Skeletal muscle tissue (tissue), 5 donors: ENCODE data around the gene PLXNA3. TPM values are rescaled to one million over a fixed set of nuclear protein-coding genes. Genes with fewer than 3 reads are reported as not detected.

Source experiments
- H3K27ac ChIP-seq: one replicate; pipeline ENCODE4 v1.7.0; 2013; ENCODE audit warnings: mild to moderate bottlenecking, low read depth, low read length, inconsistent platforms
- H3K27me3 ChIP-seq, 3 donors: one replicate each; pipeline ENCODE4 v1.7.0; 2013; ENCODE audit warnings: low read length in 3 of 3; ENCODE audit not compliant: control insufficient read depth in 3 of 3, insufficient read depth in 3 of 3
- H3K36me3 ChIP-seq, 3 donors: one replicate each; pipeline ENCODE4 v1.7.0; 2013; ENCODE audit warnings: low read length in 3 of 3; ENCODE audit not compliant: control insufficient read depth in 3 of 3, insufficient read depth in 3 of 3
- H3K4me1 ChIP-seq, 3 donors: one replicate each; pipeline ENCODE4 v1.7.0; 2013; ENCODE audit warnings: low read length in 3 of 3, mild to moderate bottlenecking in 3 of 3; ENCODE audit not compliant: control insufficient read depth in 3 of 3, insufficient read depth in 3 of 3
- H3K4me3 ChIP-seq, 3 donors: one replicate each; pipeline ENCODE4 v1.7.0; 2013; ENCODE audit warnings: low read length in 3 of 3
- H3K9ac ChIP-seq, 3 donors: one replicate each; pipeline ENCODE4 v1.7.0; 2013; ENCODE audit warnings: low read length in 3 of 3, mild to moderate bottlenecking in 3 of 3, moderate library complexity in 2 of 3, low read depth in 1 of 3
- H3K9me3 ChIP-seq, 3 donors: one replicate each; pipeline ENCODE4 v1.7.0; 2013; ENCODE audit warnings: low read length in 3 of 3; ENCODE audit not compliant: control insufficient read depth in 3 of 3
- small RNA-seq: library from RNA; depleted of rRNA; stranded (forward); fragments of <200 nt; gene quantifications from one replicate; pipeline ENCODE3, GENCODE V24; 2014
- total RNA-seq: library from RNA; depleted of rRNA; stranded (reverse); fragments of >200 nt; gene quantifications from one replicate; pipeline ENCODE4 v1.2.3, GENCODE V29; 2014
- donor health status: Osteomylitis.

PLXNA3 gene
- total RNA-seq, 1 donor from 2014 or later: 9.9 TPM

DNA sequence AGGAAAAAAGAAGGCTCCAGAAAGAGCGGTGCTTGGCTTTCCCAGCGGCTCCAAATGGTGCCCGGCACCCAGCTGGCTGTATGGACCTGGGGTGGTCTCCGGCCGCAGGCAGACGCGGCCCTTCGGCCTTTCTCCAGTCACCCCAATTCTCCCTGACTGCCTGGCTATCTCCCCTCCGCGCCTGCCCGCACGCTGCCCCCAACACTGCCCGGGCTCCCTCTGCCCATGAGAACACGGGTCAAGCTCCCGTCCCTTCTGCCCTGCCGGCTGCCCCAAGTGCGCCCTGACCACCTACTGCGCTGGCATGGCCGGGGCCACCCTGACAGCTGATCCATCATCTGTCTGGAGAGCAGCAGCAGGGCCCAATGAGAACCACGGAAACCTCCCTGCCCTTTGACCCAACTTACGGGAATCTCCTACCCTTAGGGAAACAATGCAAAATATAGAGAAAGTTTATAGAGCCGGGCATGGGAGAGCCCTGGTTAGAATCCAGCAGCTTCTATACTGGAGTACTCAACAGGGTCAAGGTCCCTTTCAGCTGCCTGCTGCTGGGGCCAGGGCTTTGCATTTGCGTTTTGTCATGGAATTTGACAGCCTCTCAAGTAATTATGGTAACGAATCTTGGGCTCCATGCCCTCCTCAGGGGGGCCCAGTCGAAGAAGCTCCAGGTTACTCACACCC, 59.2 kb downstream of the PLXNA3 start:
- Histone ChIP-seq H3K9ac (peak overlapping the region in 2 of 3 donors; percentile 55 to 85), H3K9me3 (no peaks in the 10 kb centered on the region), H3K4me3 (peak overlapping the region; percentile 76 to 80 (median 79)), H3K27me3 (no peaks in the 10 kb centered on the region), H3K27ac (peak overlapping the region; percentile 80), H3K4me1 (peaks cover 11 to 16% (median 13%) of the 10 kb centered on the region in 3 donors), H3K36me3 (no peaks in the 10 kb centered on the region)

DNA sequence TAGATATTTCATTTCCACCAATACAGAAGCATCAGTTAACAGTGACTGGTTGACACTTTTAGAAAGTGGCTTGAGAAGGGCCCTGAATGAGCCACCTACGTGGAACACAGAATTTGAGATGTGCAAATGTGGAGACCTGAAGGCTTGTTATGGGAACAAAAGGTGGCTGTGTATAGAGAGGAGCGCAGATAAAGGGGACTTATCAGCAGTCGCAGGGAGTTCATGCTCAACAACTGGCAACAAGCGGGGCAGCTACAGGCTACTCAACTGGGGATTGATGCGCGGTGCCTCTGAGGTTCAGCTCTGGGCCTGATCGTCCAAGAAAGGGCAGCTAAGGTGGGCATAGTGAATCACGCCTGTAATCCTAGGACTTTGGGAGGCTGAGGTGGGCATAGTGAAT, 61.3 kb downstream of the PLXNA3 start:
- peaks cover 11 to 16% (median 13%) of the 10 kb centered on the region in 3 donors for H3K4me1 ChIP-seq
- no peak overlapping the region for H3K27ac ChIP-seq
- no peaks in the 10 kb centered on the region for H3K9me3 ChIP-seq
- no peaks in the 10 kb centered on the region for H3K36me3 ChIP-seq
- no peak overlapping the region for H3K9ac ChIP-seq
- H3K4me3 ChIP-seq: no peak overlapping the region
- H3K27me3 ChIP-seq: no peaks in the 10 kb centered on the region

DNA sequence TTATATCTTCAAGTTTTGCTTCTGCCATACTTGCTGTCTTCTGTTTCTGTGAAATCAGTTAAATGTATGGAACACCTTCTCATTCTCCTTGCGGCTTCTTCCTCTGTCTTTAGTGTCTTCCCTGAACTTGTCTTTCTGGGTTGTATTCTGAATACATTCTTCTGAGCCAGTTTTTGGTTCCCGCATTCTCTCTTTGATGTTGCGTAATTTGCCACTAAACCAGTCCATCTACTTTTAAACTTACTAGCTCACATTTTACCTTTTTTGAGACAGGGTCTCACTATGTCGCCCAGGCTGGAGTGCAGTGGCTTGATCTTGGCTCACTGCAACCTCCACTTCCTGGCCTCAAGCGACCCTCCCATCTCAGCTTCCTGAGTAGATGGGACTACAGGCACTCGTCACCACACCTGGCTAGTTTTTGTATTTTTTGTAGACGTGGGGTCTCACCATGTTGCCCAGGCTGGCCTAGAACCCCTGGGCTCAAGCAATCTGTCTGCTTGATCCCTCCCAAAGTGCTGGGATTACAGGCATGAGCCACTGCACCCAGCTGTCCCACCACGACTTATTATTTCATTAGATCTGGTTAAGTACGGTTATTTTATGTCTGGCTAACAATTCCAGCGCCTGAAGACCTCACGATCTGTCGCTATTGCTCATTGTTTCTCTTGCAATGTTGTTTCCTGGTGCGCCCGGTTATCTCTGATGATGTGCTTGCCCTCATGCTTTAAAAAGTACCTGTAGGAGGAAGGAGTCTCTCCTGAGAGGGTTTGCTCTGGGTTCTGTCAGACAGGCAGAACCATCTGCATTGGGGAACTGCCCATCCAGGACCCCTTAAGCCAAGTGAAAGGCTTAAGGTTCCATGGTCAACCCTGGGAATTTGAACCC, 67.8 kb downstream of the PLXNA3 start:
- no peak overlapping the region for H3K4me3 ChIP-seq
- no peaks in the 10 kb centered on the region for H3K36me3 ChIP-seq
- H3K9me3 ChIP-seq: no peaks in the 10 kb centered on the region
- no peak overlapping the region for H3K27ac ChIP-seq
- no peak overlapping the region for H3K9ac ChIP-seq
- H3K27me3 ChIP-seq: no peaks in the 10 kb centered on the region
- peaks cover 8 to 9% (median 8%) of the 10 kb centered on the region in 3 donors for H3K4me1 ChIP-seq

DNA sequence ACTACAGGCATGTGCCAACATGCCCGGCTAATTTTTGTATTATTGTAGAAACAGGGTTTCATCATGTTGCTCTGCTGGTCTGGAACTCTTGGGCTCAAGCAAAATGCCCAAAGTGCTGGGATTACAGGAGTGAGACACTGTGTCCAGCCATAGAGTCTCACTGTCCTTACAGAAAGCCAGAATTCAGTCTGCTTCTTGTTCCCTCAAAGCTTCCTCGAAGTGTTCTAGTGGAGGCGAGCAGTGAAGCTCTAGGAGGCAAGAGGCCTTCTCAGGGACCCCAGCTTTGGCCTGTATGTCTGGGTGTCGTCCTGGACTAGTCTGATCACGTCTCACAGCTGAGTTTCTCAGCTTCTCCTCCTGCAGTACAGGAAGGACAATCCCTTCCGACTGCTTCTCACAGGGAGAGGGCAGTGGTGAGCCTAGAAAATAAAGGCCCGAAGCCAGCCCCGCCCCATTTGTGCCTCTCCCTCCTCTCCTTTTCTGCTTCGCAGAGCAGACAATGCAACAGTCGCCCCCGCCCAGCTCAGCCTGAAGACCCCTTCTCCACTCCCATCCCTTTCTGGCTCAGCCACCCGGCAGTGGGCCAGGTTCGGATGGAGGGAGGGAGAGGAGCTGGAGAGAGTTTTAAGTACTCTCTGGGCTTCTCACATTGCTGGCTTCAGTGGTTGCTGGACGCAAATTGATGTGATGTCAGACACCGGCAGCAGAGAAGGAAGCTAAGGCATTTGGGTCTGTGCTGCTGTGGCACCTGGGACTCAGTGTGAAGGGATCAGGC, 69.0 kb downstream of the PLXNA3 start:
- Histone ChIP-seq H3K27me3 (no peaks in the 10 kb centered on the region), H3K4me3 (peak overlapping the region; percentile 62 to 65 (median 64))

More for the DNA sequence above, 69.0 kb downstream of the PLXNA3 start:
- Histone ChIP-seq H3K4me1 (peaks cover 8 to 9% (median 8%) of the 10 kb centered on the region in 3 donors), H3K27ac (peak overlapping the region; percentile 76), H3K9me3 (no peaks in the 10 kb centered on the region), H3K36me3 (no peaks in the 10 kb centered on the region), H3K9ac (peak overlapping the region; percentile 68 to 79 (median 77))

Small RNA genes within 50 kb of the gene (small RNA-seq; reads per million reads assigned to genes)
- not detected for gene MIR6858
- not detected for gene RN7SL697P

Other genes with a start within 250 kb of the PLXNA3 start
- not detected for gene OPN1MW2, start 238.5 kb upstream of the PLXNA3 start, total RNA-seq
- not detected for gene OPN1MW3, start 200.7 kb upstream of the PLXNA3 start, total RNA-seq
- gene TEX28, start 163.2 kb upstream of the PLXNA3 start, total RNA-seq: not detected
- gene TKTL1, start 162.5 kb upstream of the PLXNA3 start, total RNA-seq: 0.52 TPM
- 331 TPM for gene FLNA, start 83.6 kb upstream of the PLXNA3 start, total RNA-seq
- 10.4 TPM for gene EMD, start 79.0 kb upstream of the PLXNA3 start, total RNA-seq
- gene RPL10, start 59.9 kb upstream of the PLXNA3 start, total RNA-seq: 4,963 TPM
- gene DNASE1L1, start 49.0 kb upstream of the PLXNA3 start, total RNA-seq: 47.0 TPM
- 7.3 TPM for gene TAFAZZIN, start 46.7 kb upstream of the PLXNA3 start, total RNA-seq
- 24.5 TPM for gene ATP6AP1, start 29.6 kb upstream of the PLXNA3 start, total RNA-seq
- 35.5 TPM for gene GDI1, start 21.1 kb upstream of the PLXNA3 start, total RNA-seq
- 16.7 TPM for gene FAM50A, start 14.1 kb upstream of the PLXNA3 start, total RNA-seq
- gene LAGE3, start 21.0 kb downstream of the PLXNA3 start, total RNA-seq: 12.0 TPM
- gene UBL4A, start 28.3 kb downstream of the PLXNA3 start, total RNA-seq: 35.0 TPM
- 3.1 TPM for gene SLC10A3, start 32.3 kb downstream of the PLXNA3 start, total RNA-seq
- gene FAM3A, start 58.0 kb downstream of the PLXNA3 start, total RNA-seq: 15.7 TPM
- 10.4 TPM for gene G6PD, start 88.6 kb downstream of the PLXNA3 start, total RNA-seq
- gene IKBKG, start 89.3 kb downstream of the PLXNA3 start, total RNA-seq: 6.8 TPM
- gene CTAG1A, start 126.9 kb downstream of the PLXNA3 start, total RNA-seq: not detected
- not detected for gene CTAG1B, start 161.0 kb downstream of the PLXNA3 start, total RNA-seq
- not detected for gene CTAG2, start 195.3 kb downstream of the PLXNA3 start, total RNA-seq